Islet of Langerhans (tissue), 1 donor: ENCODE data around the gene SLC44A1.

ENCODE experiments used
- FAIRE-seq: peaks from one replicate; lab custom pipeline; 2011; peaks lifted over from hg19 to GRCh38; lab: Jason Lieb, UNC

Gene SLC44A1

GRCh38 chr9:105273731-105274130, 29.3 kb downstream of the SLC44A1 start:
- FAIRE-seq = no peak

DNA sequence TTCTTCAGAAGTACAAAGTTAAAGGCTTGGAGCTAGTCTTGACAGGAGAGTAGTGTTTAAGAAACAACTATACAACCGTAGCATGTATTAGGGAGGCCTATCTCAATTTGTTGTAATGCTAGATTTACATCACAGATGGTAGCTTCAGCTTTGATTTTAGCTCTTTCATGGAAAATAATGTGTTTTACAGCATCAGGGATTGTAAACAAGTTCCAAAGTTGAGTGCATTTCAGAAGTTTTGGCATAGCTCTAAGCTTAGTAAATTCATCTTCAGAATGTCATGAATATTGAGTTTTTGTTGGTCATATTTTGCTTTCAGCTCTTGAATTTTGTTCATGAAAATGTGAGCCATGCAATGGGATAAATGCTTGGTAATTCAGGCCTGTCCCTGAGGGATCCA, 30.7 kb downstream of the SLC44A1 start:
- FAIRE-seq = no peak

- no peak for FAIRE-seq
These were observed 31.5 kb downstream of the SLC44A1 start for GRCh38 chr9:105275938-105276337.

DNA sequence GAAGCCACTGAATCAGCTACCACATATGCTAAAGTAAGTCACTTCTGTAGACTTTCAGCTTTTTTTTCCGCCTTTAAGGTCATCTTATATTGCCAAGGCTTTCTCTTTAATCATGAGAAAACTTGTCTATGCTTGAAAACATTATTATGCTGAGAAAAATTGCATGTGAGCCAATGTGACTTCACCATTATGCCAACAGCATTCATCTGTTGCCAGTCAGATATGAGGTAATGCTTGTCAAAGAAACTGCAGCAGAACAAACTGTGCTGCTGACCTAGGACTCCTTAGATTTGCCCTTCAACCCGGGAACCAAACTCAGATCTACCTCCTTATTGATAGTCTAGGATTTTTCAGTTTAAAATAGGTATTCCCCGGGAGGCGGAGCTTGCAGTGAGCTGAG, 34.3 kb downstream of the SLC44A1 start:
- FAIRE-seq = no peak

GRCh38 chr9:105280691-105281090, 36.2 kb downstream of the SLC44A1 start:
- no peak for FAIRE-seq

DNA sequence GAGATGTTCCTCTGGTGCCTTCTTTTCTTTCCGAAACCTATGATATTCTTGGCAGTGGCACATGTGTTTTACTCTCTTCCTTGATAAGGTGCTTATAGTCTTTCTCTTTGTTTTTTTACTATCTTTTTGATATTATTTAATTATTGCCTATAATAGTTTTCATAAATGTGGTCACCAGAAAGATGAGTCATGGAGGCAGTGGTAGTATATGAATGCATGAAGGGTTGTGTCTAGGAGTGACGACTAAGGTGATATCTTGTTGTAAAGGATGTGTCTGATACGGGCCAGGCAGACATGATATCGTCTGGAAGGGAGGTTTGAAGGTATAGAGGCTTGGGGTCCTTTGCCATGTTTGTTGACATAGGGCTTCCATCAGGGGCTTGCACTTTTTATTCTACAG, 36.8 kb downstream of the SLC44A1 start:
- no peak for FAIRE-seq

DNA sequence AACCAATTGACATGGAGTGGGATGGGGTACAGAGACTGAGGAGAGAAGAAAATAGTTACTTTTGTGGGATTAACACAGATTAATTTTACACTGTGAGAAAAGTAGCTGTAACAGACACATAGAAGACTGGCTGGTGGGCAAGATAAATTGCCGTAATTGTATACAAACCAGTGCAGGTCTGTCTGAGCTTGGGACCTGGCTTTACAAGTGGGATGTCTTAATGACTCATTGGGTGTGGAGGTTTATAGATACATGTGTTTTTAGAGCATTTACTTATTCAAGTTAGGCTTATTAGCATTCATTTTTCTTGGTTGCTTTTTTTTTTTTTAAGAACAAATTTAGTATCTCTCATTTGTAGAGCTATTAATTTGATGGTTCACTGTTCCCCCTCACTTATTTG, 37.5 kb downstream of the SLC44A1 start:
- FAIRE-seq = no peak

- FAIRE-seq = no peak
These were observed 38.6 kb downstream of the SLC44A1 start for GRCh38 chr9:105282870-105283621.

GRCh38 chr9:105283795-105284194, 39.3 kb downstream of the SLC44A1 start:
- FAIRE-seq = no peak

DNA sequence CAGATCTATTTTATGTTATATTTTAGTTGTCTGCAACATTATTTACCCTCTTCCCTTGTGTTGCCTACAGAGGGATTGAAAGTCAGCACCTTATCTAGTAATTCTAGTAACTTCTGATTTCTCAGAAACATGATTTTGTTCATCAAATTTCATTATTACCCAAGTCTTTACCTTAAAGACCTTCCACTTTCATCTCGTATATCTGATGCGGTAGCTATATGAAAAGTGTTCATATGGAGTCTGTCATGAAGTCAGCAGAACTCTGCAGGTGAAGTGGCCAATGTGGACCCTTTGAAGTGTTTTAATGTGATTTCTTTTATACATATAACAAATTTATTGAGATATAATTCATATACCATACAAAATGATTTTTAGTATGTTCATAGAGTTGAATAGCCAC, 40.0 kb downstream of the SLC44A1 start:
- no peak for FAIRE-seq

DNA sequence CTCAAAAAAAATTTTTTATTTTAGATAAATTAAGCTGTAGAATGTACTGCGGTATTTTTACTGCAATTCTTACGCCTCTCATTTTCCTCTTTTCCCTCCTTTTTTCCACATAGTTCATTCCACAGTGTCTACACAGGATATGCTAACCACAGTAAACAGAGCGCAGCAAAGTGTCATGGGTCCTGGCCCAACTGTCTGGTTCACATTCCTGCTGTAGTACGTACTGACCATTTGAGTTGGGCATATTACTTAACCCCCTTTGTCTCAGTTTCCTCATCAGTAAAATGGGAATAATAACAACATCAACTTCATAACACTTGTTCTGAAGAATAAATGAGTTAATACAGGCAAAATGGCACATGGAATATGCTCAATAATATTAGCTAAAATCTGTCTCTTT, 41.6 kb downstream of the SLC44A1 start:
- no peak for FAIRE-seq

DNA sequence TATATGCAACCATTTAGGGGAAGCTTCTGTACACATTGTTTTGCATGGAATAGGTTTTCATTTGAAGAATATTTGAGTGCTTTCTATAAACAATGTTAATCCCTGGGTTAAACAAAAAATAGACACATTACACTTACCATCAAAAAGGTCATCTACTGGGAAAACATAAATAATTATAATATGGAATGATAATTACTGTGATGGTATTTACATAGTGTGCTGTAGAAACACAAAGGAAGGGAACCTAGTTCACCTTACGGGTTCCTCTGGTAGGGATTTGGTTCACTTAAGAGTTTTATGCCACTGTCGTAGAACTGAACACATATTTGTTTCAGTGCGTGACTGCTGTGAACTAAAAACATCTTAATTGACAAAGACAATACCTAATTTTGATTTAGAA, 44.9 kb downstream of the SLC44A1 start:
- no peak for FAIRE-seq

DNA sequence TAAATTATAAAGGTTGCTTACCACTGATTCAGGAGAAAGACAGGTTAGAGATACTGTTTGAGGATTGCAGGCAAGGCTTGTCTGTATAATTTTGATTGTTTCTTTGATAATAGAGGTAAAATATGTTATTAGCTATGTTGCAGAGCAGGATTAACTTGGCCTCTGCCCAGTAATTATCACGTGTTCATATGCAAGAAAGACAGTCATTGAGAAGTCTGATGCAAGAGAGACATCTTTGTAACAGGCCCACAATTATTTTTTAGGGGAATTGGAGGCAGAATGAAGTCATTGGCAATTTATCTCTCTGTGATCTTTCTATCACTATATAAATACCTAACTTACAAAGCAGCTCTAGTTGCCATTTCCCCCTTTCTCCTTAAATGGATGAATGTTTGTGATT, 46.0 kb downstream of the SLC44A1 start:
- FAIRE-seq = no peak

DNA sequence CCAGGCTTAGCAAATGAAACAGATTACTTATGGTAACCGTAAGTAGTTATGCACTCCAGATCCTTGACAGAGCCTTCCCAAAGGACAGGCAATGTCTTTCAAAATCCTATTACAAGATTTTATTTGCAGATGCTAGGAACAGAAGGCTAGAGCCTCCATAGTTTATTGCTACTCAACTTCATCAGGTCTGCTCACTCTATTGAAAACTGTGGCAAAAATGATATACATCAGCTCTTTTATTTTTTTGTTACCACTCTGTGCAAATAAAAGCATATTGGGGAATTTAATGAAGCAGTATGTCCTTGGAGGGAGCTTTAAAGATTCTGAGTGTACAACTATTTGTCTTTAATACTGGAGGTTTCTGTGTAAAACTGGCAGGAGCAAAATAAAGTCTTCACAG, 46.5 kb downstream of the SLC44A1 start:
- no peak for FAIRE-seq

- no peak for FAIRE-seq
These were observed 47.0 kb downstream of the SLC44A1 start for GRCh38 chr9:105291422-105291859.

DNA sequence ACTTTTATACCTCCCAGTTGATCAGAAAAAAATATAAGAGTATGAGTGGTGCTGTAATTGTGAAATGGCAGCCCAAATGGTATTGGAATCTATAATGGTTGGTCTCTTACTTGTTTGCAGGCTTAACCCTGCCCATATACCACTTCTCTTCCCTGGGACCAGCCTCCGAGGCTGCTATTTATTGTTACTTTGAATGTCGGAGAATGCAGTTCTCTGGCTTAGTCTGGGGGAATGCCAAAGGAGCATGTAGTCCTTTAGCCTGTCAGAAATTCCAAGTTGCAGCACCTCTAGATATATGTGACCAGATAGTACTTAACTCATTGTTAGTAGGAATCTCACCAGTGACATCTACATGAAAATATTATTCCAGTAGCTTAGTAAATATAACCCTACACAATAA, 47.5 kb downstream of the SLC44A1 start:
- FAIRE-seq = no peak

GRCh38 chr9:105293408-105293807, 49.0 kb downstream of the SLC44A1 start:
- FAIRE-seq = no peak

DNA sequence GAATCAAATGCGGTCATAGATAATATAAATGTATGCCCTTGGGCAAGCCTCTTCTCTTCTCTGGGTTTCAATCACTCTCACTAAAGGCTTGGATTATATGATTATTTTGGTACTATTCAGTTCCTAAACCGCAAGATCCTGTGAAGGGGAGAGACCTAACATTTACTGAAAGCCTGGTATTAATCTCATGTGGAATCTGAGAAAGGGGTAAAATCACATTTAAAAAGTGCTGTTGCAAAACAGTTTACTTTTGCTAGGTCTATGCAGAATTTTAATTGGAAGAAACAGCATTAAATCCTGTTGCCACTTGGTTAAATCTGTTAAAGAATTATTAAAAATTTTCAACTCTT, 50.7 kb downstream of the SLC44A1 start:
- FAIRE-seq = no peak

DNA sequence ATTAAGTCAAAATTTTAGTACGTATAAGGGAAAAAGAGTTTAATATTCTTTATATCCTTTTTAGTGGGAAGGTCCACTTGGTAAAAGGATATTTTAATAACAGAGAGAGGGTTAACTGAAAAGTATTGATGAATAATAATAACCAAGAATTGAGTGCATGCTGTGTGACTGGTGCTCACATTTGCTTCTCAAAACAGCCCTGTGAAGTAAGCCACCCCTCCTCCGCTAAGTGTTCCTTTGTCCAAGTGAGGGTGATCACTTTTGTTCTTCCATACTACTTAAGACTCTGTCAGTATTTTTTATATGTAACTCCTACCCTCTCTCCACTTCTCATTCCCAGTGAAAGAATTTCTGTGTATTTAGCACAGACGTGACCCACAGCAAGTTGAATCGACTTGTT, 51.5 kb downstream of the SLC44A1 start:
- FAIRE-seq = no peak

- no peak for FAIRE-seq
These were observed 52.0 kb downstream of the SLC44A1 start for GRCh38 chr9:105296445-105296844.

GRCh38 chr9:105296877-105297287, 52.4 kb downstream of the SLC44A1 start:
- no peak for FAIRE-seq

GRCh38 chr9:105297442-105298075, 53.1 kb downstream of the SLC44A1 start:
- no peak for FAIRE-seq

GRCh38 chr9:105299190-105299854, 54.9 kb downstream of the SLC44A1 start:
- FAIRE-seq = no peak

GRCh38 chr9:105302728-105303127, 58.3 kb downstream of the SLC44A1 start:
- FAIRE-seq = no peak
